HG03342 (cell line): ENCODE data around the gene PAOX.
A peak's percentile ranks its signal among the peaks of the same experiment; 100 is the strongest.
"Not testable (repeated sequence)": the region's sequence is repeated elsewhere in the genome, so short reads cannot be mapped to it uniquely, and the experiment has no call there.

Experiments
- ATAC-seq: cut with Tn5 transposase; IDR thresholded peaks from one replicate; pipeline ENCODE4 v1.9.1; 2021; ENCODE audit warnings: mild to moderate bottlenecking, moderate library complexity; ENCODE audit not compliant: unreplicated experiment

PAOX gene

DNA sequence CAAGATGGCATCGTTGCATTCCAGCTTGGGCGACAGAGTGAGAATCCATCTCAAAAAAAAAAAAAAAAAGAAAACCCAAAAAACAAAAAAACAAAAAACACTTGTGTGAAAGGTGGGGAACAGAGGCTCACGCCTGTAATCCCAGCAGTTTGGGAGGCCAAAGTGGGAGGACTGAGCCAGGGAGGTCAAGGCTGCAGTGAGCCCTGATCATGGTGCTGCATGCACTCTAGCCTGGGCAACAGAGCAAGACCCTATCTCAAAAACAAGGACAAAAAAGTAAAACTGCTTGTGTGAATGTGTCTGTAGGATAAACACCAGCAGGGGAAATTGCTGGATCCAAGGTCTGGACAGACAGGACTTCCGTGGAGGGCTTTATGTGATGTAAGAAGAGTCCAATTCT, 4.5 kb downstream of the PAOX start:
- ATAC-seq, result no peak

DNA sequence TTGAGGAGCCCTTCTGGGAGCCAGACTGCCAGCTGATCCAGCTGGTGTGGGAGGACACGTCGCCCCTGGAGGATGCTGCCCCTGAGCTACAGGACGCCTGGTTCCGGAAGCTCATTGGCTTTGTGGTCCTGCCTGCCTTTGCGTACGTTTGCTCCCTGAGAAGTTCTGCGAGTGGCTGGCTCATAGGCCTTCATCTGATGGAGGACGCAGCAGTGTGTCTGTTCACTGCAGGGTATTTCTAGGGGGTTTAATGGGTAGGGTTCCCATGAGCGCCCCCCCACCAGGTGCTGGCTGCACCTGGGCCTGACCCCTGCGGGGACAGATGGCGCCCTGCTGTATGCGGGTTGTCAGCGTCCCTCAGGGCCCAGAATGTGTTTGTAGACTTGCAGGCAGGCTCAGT, 5.0 kb downstream of the PAOX start:
- ATAC-seq, result no peak

DNA sequence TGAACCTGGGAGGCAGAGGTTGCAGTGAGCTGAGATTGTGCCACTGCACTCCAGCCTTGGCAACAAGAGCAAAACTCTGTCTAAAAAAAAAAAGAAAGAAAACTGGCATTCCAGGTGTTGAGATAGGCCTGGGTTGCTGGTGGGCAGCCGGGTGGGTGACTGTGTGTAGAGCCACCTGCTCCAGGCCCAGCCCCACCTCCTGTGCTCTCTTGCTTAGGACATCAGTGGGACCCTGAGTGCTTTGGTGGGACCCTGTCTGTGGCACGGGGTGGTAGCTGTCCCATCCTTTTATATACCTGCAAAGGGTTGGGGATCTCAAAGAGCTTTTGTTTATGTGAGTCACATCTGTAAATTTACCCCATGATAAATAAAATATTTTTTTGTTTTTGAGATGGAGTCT, 6.2 kb downstream of the PAOX start:
- no peak for ATAC-seq

DNA sequence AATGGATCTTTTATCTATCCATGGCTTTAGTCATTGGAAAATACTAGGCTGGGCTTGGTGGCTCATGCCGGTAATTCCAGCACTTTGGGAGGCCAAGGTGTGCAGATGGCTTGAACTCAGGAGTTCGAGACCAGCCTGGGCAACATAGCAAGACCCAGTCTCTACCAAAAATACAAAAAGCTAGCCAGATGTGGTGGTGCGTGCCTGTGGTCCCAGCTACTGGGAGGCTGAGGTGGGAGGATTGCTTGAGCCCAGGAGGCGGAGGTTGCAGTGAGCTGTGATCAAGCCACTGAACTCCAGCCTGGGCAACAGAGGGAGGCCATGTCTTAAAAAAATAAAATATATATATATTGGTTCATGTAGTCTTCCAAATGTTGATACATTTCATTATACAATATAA, 7.9 kb downstream of the PAOX start:
- not testable (repeated sequence) for ATAC-seq

DNA sequence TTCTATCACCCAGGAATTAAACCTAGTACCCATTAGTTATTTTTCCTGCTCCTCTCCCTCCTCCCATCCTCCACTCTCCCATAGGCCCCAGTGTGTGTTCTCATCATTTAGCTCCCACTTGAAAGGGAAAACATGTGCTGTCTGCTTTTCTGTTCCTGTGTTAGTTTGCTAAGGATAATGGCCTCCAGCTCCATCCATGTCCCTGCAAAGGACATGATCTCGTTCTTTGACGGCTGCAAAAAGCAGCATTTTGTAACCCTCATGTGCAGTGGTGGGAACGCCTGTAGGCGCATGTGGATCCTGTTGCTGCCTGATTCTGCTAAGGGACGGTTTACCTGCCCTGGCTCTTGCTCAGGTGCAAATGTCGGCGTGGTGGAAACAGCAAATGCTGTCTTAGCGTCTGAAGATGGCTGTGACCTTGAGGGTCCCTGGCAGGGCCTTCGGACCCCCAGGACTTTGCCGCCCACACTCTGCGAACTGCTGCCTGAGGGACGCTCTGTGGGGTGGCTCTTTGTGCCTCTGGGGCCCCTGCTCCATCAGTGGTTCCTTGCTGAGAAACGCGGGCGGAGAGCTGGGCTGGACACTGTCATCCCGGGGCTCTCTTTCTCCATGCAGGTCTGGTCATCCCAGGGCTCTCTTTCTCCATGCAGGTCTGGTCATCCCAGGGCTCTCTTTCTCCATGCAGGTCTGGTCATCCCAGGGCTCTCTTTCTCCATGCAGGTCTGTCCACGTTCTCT, 9.3 kb downstream of the PAOX start:
- ATAC-seq, result peak; percentile 1

DNA sequence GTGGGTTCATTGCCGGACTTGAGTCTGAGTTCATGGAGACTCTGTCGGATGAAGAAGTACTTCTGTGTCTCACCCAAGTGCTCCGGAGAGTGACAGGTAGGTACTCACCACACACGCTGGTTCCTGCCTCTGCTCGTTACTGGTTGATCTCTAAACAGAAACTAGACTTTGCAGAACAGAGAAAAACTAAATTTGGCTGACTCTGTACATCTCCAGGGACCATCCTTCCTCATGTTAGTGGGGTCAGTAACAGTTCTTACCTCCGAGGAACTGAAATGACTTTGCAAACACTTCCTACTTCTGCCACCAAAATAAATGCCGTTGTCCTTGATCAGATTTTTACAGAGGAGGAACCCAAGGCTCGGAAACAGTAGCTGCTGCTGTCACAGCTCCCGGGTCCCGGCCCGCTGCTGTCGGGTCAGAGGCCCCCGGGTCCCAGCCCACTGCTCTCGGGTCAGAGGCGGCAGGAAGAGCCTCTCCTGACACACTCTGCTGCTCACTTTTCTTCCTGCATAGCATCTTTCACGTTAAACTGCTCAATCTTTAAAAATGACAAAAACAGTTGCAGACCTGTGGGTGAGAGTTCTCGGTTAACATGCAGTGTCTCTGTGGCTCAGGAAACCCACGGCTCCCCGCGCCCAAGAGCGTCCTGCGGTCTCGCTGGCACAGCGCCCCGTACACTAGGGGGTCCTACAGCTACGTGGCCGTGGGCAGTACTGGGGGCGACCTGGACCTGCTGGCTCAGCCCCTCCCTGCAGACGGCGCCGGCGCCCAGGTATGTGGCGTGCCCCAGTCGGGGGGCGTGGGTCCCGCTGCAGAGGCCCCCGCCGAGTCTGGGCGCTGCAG, 10.1 kb downstream of the PAOX start:
- peak; percentile 86 for ATAC-seq

DNA sequence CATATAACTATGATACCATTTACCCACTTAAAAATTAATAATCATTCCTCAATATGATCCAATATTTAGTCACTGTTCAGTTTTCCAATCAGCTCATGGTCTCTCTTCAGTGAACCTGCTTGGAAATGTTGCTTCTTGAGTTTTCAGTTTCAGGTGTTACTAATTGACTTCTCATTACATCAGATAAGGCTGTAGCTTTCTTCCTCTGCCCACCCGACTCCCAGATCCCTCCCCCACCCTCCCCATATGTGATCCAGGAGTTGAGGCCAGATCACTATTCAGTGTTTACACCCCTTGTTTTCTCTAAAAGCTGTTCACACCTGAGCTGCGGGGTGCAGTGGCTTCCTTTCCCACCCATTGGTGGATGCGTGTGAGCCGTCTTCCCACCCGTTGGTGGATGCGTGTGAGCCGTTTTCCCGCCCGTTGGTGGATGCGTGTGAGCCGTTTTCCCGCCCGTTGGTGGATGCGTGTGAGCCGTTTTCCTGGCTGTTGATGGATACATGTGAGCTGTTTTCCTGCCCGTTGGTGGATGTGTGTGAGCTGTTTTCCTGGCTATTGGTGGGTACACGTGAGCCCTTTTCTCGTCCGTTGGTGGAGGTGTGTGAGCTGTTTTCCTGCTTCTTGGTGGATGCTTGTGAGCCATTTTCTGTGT, 11.7 kb downstream of the PAOX start:
- ATAC-seq, result no peak

DNA sequence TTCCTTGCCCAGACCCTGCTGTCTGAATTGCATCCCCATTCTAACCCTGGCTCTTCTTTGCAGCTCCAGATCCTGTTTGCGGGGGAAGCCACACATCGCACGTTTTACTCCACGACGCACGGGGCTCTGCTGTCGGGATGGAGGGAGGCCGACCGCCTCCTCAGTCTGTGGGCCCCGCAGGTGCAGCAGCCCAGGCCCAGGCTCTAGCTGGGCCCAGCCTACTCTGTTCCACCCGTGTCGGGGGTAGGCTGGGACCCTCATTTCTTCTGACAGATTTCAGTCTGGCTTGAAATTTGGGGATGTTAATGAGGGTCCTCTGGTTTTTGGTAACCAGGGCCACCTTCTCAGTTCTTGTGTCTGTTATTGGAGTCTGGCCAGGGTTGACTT, 12.2 kb downstream of the PAOX start:
- no peak for ATAC-seq

DNA sequence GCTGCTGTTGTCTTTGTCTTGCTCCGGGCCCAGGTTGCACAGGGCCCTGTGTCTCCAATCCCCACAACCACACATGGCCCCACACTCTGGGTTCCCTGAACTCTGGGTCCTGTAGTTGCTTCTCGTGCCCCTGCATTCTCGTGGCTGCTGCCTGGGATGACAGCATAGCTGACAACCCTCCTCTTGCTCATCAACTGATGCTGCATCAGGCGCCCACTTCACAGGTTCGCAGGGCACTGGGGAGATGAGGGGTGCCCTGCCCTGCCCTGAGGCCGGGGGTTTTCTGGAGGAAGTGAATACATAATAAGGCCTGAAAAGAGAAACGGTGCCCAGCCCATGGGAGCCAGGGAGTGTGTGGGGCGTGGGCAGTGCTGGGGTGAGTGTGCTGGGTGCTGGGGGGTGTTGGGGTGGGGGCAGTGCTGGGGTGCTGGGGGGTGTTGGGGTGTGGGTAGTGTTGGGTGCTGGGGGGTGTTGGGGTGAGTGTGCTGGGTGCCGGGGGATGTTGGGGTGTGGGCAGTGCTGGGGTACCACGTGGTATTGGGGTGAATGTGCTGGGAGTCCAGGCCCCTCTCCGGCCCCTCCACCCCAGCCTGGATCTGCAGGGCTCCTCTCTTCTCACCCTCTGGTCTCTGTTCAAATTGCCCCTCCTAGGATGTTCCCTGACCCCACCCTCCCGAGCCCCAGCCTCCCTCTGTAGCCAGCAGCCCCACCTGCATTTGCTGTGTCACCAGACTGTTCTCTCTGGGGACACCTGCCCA, 12.9 kb downstream of the PAOX start:
- no peak for ATAC-seq

DNA sequence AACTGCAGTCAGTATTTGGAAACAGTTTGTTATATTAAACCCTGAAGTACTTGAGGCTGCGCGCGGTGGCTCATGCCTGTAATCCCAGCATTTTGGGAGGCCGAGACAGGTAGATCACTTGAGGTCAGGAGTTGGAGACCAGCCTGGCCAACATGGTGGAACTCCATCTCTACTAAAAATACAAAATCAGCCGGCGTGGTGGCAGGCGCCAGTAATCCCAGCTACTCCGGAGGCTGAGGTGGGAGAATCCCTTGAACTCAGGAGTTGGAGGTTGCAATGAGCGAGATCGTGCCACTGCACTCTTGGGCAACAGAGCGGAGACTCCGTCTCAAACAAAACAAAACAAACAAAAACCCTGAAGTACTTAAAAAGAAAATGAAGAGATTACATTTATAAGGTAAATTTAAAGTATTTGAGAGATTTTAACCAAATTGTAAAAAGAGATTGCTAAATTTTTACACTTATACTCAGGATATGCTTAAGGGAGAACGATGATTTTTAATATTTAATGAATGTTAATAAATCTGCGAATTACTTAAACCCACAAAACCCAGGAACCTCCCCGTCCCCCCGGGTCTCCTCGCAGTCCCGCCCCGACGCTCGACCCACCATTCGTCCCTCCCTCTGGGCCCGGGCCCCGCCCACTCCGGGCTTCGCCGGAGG, 14.5 kb downstream of the PAOX start:
- no peak for ATAC-seq

DNA sequence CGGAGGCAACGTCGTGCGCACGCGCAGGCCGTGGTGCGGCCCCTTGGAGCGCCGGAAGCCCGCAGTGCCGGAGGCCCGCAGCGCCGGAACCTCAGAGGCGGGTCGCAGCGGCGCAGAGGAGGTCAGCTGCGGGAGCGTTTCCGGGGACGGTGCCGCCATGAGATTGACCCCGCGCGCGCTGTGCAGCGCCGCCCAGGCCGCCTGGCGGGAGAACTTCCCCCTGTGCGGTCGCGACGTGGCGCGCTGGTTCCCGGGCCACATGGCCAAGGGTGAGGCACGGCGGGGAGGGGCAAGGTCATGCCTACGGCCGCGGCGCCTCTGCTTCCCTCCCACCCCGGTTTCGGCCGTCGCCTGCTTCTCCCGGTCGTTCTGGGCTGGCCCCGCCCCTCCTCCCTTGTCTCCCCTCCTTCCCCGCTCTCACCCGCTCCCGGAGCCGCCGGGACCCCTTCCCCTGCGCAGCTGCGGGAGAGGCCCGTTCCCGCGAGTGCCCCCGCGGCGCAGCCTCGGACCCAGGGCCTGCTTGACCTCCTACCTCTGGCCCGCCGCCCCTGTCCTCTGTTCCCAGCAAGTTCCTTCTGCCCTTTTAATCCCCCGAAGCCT, 15.1 kb downstream of the PAOX start, which contains the start of gene MTG1:
Gene MTG1 (plus strand): TSS at position 94 of the 600 bp plus-strand sequence. CDS start 64 bp downstream, at position 158.
- ATAC-seq, result peak; percentile 62

DNA sequence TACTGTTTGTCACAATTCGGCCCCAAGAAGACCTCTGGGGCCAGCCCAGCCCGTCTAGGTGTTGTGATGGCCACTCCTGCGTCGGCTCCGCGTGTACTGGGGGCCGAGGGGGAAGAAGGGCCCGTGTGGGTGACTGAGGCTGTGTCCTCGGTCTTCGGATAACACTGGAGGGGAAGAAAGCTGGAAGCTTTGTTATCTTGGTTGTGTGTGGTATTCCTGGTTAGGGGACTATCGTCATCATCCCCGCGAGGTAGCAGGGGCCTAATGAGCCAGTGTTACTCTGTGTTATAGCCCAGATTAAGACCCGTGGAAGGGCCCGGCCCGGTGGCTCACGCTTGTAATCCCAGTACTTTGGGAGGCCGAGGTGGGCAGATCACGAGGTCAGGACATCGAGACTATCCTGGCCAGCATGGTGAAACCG, 15.7 kb downstream of the PAOX start:
- ATAC-seq, result no peak

DNA sequence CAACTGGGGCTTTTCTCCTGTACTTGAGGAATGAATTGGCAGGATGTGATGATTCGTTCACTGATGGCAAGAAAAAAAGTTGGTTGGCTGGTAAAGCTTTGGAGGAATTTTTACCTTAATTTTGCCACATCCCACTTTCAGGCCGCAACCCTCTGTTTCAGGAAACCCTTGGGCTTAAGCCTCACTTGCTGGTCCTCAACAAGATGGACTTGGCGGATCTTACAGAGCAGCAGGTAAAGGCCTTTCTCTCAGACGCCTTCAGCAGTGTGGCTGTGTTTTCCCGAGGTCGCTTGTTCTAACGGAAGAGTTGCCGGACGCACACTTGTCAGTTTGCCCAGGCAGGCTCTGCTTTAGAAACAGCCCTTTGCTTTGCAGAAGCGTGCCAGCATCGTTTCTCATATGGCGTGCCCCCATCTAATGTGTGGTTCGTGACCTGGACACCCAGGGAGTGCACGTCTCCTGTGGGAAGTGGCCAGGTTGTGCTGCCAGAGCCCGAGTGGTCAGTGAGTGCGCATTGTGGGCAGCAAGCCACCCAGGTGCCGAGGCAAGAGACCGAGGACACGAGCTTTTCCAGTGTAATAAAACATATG, 17.1 kb downstream of the PAOX start:
- ATAC-seq, result no peak

DNA sequence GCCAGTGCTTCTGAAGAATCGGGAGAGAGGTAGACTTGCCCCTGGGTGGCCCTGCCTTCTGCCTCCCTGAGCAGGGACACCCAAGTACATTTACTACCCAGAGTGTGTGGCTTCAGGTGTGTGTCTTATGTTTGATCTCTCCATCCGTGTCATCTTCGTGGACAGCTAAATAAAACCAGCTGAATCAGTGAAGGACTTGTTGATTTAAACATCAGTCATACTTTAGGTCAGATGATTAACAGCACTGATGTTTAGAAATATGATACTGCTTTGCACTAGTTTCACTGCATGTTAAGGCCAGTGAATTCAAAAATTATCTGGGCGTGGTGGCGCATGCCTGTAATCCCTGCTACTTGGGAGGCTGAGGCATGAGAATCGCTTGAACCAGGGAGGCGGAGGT, 18.9 kb downstream of the PAOX start:
- no peak for ATAC-seq

DNA sequence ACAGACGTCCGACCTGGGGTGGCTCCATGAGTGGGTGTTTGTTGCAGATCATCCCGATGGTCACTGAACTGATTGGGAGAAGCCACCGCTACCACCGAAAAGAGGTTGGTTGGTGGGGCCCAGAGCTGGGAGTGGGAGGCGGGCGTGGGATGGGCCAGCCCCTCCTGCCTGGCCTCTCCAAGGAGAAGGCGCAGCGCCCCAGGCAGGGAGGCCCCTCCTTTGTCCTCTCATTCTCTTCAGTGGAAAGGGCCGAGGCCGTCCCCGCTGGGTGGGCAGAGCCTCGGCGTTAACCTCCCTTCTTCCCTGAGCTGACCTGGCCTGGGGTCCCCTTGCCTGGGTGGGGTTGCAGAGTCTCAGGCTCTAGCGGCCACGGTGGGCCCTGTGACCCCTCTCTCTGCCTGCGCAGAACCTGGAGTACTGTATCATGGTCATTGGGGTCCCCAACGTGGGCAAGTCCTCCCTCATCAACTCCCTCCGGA, 20.1 kb downstream of the PAOX start:
- no peak for ATAC-seq

DNA sequence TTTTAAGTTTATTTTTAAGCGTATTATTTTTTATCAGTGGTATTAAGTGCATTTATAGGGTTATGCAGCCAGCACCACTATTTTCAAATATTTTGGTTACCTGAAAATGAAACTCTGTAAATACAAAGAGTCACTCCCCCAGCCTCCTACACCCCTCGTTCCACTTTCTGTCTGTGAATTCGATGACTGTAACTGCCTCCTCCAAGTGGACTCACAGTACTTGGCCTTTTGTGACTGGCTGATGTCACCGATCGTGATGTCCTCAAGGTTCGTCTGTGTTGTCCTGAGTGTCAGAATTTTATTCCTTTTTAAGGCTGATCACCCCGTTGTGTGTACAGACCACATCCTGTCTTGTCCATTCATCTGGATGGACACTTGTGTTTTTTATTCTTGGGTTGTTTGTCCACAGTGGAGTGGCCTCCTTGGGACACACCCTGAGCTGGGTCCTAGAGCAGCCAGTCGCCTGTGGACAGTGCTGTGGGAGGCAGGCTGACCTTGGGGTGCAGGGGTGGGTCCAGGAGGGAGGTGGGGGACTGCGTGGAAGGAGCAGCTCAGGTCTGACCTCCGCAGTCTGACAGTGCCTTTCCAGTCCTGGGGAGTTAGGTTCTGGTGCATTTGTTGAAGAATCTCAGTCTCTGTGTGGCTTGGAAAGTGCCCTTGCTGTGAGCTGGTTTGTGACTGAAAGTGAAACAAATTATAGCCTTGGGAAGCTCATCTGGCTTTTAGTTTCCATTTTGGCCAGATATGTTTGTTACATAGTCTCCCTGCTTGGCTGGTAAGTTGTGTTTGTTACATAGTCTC, 21.8 kb downstream of the PAOX start:
- peak; percentile 86 for ATAC-seq

DNA sequence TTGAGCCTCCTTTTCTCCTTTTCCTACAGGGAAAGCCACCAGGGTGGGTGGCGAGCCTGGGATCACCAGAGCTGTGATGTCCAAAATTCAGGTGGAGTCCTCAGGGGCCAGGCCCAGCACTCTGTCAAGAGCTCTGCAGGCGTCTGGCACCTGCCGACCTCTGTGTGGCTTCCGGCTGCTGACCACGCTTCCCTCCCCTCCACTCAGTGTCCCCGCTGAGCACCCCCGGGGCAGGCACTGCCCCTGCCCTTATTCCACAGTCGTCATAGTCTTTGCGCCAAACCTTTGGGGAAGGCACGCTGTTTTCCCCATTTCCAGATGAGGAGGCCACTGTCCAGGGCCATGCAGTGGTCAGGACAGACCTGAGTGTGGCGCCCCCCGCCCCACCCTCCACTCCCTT, 22.4 kb downstream of the PAOX start:
- no peak for ATAC-seq

DNA sequence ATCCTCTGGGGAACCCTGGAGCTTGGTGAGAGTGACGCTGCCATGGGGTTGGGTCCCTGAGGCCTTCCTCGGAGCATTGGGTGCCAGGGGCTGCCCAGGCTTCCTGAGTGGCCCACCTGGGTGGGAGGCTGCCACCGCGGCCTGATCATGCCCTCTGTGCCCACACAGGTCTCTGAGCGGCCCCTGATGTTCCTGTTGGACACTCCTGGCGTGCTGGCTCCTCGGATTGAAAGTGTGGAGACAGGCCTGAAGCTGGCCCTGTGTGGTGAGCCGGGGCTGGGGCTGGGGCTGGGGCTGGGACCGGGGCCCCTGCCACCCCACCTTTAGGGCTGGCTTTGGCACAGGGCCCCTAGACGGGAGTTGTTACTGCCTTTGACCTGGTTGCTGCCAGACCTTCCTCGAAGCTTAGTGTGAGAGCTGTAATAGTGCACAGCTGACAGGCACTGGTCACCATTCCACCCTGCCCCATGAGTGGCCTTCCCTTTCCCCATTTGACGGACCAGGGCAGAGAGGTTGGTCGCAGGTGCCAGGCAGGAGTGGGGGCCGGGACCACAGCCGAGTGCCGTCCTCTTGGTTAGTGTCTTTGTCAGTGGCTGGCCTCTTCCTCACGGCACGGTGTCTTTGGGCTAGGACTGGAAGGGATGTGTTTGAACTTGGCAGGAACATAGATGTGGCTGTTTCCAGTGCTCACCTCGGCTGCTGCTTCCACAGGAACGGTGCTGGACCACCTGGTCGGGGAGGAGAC, 23.1 kb downstream of the PAOX start:
- no peak for ATAC-seq
